ENCODE data around the gene KIAA1614.

Gene KIAA1614

GRCh38 chr1:180923021-180923841 lies 10.5 kb downstream of the KIAA1614 start:
- Histone ChIP-seq H3K9me3 (replicated peaks in 1 of 2; ENCODE audit: control insufficient read depth in 2 of 2, insufficient read depth in 1 of 2, low read depth in 1 of 2, low read length in 2 of 2) (peaks cover 0 to 6% of the 10 kb centered on the region in 2 donors), H2AFZ (ENCODE audit: low read length) (peak overlapping the region; percentile 67), H3K4me3 (ENCODE audit: low read length in 2 of 2) (no peak overlapping the region), H2AK5ac (ENCODE audit: low read depth, low read length) (no peak overlapping the region), H3K23ac (ENCODE audit: low read depth, low read length, poor library complexity) (no peak overlapping the region), H3K9ac (ENCODE audit: low read depth, low read length, poor library complexity) (peak overlapping the region; percentile 50), H3K18ac (ENCODE audit: low read length) (peak overlapping the region; percentile 96), H2BK120ac (ENCODE audit: low read depth, low read length) (peak overlapping the region; percentile 35), H4K8ac (ENCODE audit: low read depth, low read length) (no peak overlapping the region), H3K27me3 (ENCODE audit: control insufficient read depth in 3 of 3, insufficient read depth in 3 of 3, low read depth in 1 of 3, low read length in 3 of 3) (no peaks in the 10 kb centered on the region), H3K4me1 (ENCODE audit: control insufficient read depth in 2 of 2, insufficient read depth in 1 of 2, low read depth in 1 of 2, low read length in 2 of 2) (peaks cover 47 to 57% of the 10 kb centered on the region in 2 donors), H3K27ac (replicated peaks; ENCODE audit: low read length) (peak overlapping the region; percentile 92), H3K79me1 (ENCODE audit: low read depth, low read length) (no peaks in the 10 kb centered on the region), H3K14ac (ENCODE audit: low read length) (no peak overlapping the region), H3K36me3 (replicated peaks in 1 of 2; ENCODE audit: control insufficient read depth in 2 of 2, insufficient read depth in 2 of 2, low read length in 2 of 2) (no peaks in the 10 kb centered on the region), H2BK12ac (ENCODE audit: low read length) (peak overlapping the region; percentile 93), H3K4me2 (ENCODE audit: insufficient read depth, low read length, poor library complexity, severe bottlenecking) (peak overlapping the region; percentile 60), H3K4ac (ENCODE audit: low read length) (peak overlapping the region; percentile 30), H2BK5ac (ENCODE audit: low read length) (peak overlapping the region; percentile 93), H2BK15ac (ENCODE audit: low read length) (no peak overlapping the region), H4K91ac (ENCODE audit: low read depth, low read length, poor library complexity) (peak overlapping the region; percentile 86)
- WGBS, 2 donors (ENCODE audit: extremely low coverage in 2 of 2, insufficient read length in 2 of 2, insufficient replicate concordance in 1 of 2): no CpG with 5 or more reads among the region's 13 CpGs
- peak; percentile 89 for DNase-seq (ENCODE audit: low spot score)

GRCh38 chr1:180923887-180924286 lies 11.2 kb downstream of the KIAA1614 start:
- Histone ChIP-seq H3K4me2 (ENCODE audit: insufficient read depth, low read length, poor library complexity, severe bottlenecking) (peak overlapping the region; percentile 60), H3K27me3 (ENCODE audit: control insufficient read depth in 3 of 3, insufficient read depth in 3 of 3, low read depth in 1 of 3, low read length in 3 of 3) (no peaks in the 10 kb centered on the region), H2BK120ac (ENCODE audit: low read depth, low read length) (peak overlapping the region; percentile 35), H3K9ac (ENCODE audit: low read depth, low read length, poor library complexity) (no peak overlapping the region), H3K27ac (replicated peaks; ENCODE audit: low read length) (peak overlapping the region; percentile 92), H3K36me3 (replicated peaks in 1 of 2; ENCODE audit: control insufficient read depth in 2 of 2, insufficient read depth in 2 of 2, low read length in 2 of 2) (no peaks in the 10 kb centered on the region), H3K4ac (ENCODE audit: low read length) (no peak overlapping the region), H4K8ac (ENCODE audit: low read depth, low read length) (no peak overlapping the region), H2BK12ac (ENCODE audit: low read length) (peak overlapping the region; percentile 42), H2AFZ (ENCODE audit: low read length) (peak overlapping the region; percentile 67), H3K23ac (ENCODE audit: low read depth, low read length, poor library complexity) (no peak overlapping the region), H2AK5ac (ENCODE audit: low read depth, low read length) (peak overlapping the region; percentile 42), H2BK5ac (ENCODE audit: low read length) (peak overlapping the region; percentile 93), H3K9me3 (replicated peaks in 1 of 2; ENCODE audit: control insufficient read depth in 2 of 2, insufficient read depth in 1 of 2, low read depth in 1 of 2, low read length in 2 of 2) (peaks cover 0 to 5% of the 10 kb centered on the region in 2 donors), H3K4me3 (ENCODE audit: low read length in 2 of 2) (no peak overlapping the region), H3K4me1 (ENCODE audit: control insufficient read depth in 2 of 2, insufficient read depth in 1 of 2, low read depth in 1 of 2, low read length in 2 of 2) (peaks cover 50 to 59% of the 10 kb centered on the region in 2 donors), H3K14ac (ENCODE audit: low read length) (no peak overlapping the region), H2BK15ac (ENCODE audit: low read length) (no peak overlapping the region), H3K18ac (ENCODE audit: low read length) (peak overlapping the region; percentile 96), H4K91ac (ENCODE audit: low read depth, low read length, poor library complexity) (no peak overlapping the region), H3K79me1 (ENCODE audit: low read depth, low read length) (no peaks in the 10 kb centered on the region)
- no CpG with 5 or more reads among the region's 4 CpGs for WGBS, 2 donors (ENCODE audit: extremely low coverage in 2 of 2, insufficient read length in 2 of 2, insufficient replicate concordance in 1 of 2)
- DNase-seq (ENCODE audit: low spot score): no peak

GRCh38 chr1:180924939-180925338 lies 12.2 kb downstream of the KIAA1614 start:
- H3K27ac ChIP-seq (replicated peaks; ENCODE audit: low read length): no peak overlapping the region
- no peaks in the 10 kb centered on the region for H3K9me3 ChIP-seq (replicated peaks in 1 of 2; ENCODE audit: control insufficient read depth in 2 of 2, insufficient read depth in 1 of 2, low read depth in 1 of 2, low read length in 2 of 2)
- H3K4ac ChIP-seq (ENCODE audit: low read length): peak overlapping the region; percentile 69
- H2AFZ ChIP-seq (ENCODE audit: low read length): no peak overlapping the region
- peaks cover 0 to 4% of the 10 kb centered on the region in 2 donors for H3K36me3 ChIP-seq (replicated peaks in 1 of 2; ENCODE audit: control insufficient read depth in 2 of 2, insufficient read depth in 2 of 2, low read length in 2 of 2)
- no CpG with 5 or more reads among the region's 2 CpGs for WGBS, 2 donors (ENCODE audit: extremely low coverage in 2 of 2, insufficient read length in 2 of 2, insufficient replicate concordance in 1 of 2)
- H3K27me3 ChIP-seq (ENCODE audit: control insufficient read depth in 3 of 3, insufficient read depth in 3 of 3, low read depth in 1 of 3, low read length in 3 of 3): no peaks in the 10 kb centered on the region
- no peak overlapping the region for H3K23ac ChIP-seq (ENCODE audit: low read depth, low read length, poor library complexity)
- H3K79me1 ChIP-seq (ENCODE audit: low read depth, low read length): no peaks in the 10 kb centered on the region
- no peak overlapping the region for H2BK5ac ChIP-seq (ENCODE audit: low read length)
- no peak overlapping the region for H2AK5ac ChIP-seq (ENCODE audit: low read depth, low read length)
- no peak overlapping the region for H3K4me3 ChIP-seq (ENCODE audit: low read length in 2 of 2)
- H3K4me1 ChIP-seq (ENCODE audit: control insufficient read depth in 2 of 2, insufficient read depth in 1 of 2, low read depth in 1 of 2, low read length in 2 of 2): peaks cover 50 to 59% of the 10 kb centered on the region in 2 donors
- no peak overlapping the region for H3K4me2 ChIP-seq (ENCODE audit: insufficient read depth, low read length, poor library complexity, severe bottlenecking)
- H2BK12ac ChIP-seq (ENCODE audit: low read length): peak overlapping the region; percentile 25
- no peak overlapping the region for H2BK15ac ChIP-seq (ENCODE audit: low read length)
- DNase-seq (ENCODE audit: low spot score): no peak
- H4K8ac ChIP-seq (ENCODE audit: low read depth, low read length): no peak overlapping the region
- no peak overlapping the region for H3K9ac ChIP-seq (ENCODE audit: low read depth, low read length, poor library complexity)
- no peak overlapping the region for H2BK120ac ChIP-seq (ENCODE audit: low read depth, low read length)
- H4K91ac ChIP-seq (ENCODE audit: low read depth, low read length, poor library complexity): no peak overlapping the region
- H3K14ac ChIP-seq (ENCODE audit: low read length): peak overlapping the region; percentile 43
- H3K18ac ChIP-seq (ENCODE audit: low read length): peak overlapping the region; percentile 81

DNA sequence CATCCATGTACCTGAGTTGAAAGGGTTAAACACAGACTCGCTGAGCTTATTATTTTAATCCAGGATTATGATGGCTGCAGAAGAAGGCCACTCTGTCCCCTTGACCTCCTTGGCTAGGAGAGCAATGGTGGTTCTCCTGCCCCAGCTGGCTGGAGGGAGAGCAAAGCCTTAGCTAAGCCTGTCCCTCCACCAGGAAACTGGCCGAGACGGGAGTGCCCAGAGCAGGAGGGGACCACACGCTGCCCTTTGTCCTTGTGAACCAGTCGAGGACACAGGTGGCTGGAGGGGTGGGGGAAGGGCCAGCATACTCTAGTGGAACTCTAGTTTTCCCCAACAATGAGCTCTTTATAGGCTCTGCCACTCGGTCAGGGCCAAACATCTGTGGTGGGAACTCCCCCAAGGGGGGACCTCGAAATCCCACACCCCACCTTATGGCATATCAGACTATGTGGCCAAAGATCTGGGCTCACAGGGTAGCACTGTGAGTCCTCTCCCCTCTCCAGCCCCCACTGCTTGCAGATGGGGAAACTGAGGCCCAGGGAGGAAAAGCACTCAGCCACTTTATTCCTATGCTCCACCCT lies 12.9 kb downstream of the KIAA1614 start:
- H3K4me1 ChIP-seq (ENCODE audit: control insufficient read depth in 2 of 2, insufficient read depth in 1 of 2, low read depth in 1 of 2, low read length in 2 of 2): peaks cover 50 to 59% of the 10 kb centered on the region in 2 donors

More for the DNA sequence above, 12.9 kb downstream of the KIAA1614 start:
- H3K9me3 ChIP-seq (replicated peaks in 1 of 2; ENCODE audit: control insufficient read depth in 2 of 2, insufficient read depth in 1 of 2, low read depth in 1 of 2, low read length in 2 of 2): no peaks in the 10 kb centered on the region
- H3K4me3 ChIP-seq (ENCODE audit: low read length in 2 of 2): no peak overlapping the region
- no CpG with 5 or more reads among the region's 7 CpGs for WGBS, 2 donors (ENCODE audit: extremely low coverage in 2 of 2, insufficient read length in 2 of 2, insufficient replicate concordance in 1 of 2)
- H2AFZ ChIP-seq (ENCODE audit: low read length): peak overlapping the region; percentile 58
- H2BK5ac ChIP-seq (ENCODE audit: low read length): peak overlapping the region; percentile 84
- no peak overlapping the region for H3K14ac ChIP-seq (ENCODE audit: low read length)
- no peaks in the 10 kb centered on the region for H3K27me3 ChIP-seq (ENCODE audit: control insufficient read depth in 3 of 3, insufficient read depth in 3 of 3, low read depth in 1 of 3, low read length in 3 of 3)
- H2AK5ac ChIP-seq (ENCODE audit: low read depth, low read length): peak overlapping the region; percentile 93
- no peaks in the 10 kb centered on the region for H3K79me1 ChIP-seq (ENCODE audit: low read depth, low read length)
- H4K8ac ChIP-seq (ENCODE audit: low read depth, low read length): no peak overlapping the region
- H4K91ac ChIP-seq (ENCODE audit: low read depth, low read length, poor library complexity): no peak overlapping the region
- H3K36me3 ChIP-seq (replicated peaks in 1 of 2; ENCODE audit: control insufficient read depth in 2 of 2, insufficient read depth in 2 of 2, low read length in 2 of 2): peaks cover 0 to 4% of the 10 kb centered on the region in 2 donors
- no peak overlapping the region for H3K4me2 ChIP-seq (ENCODE audit: insufficient read depth, low read length, poor library complexity, severe bottlenecking)
- H3K4ac ChIP-seq (ENCODE audit: low read length): no peak overlapping the region
- peak overlapping the region; percentile 32 for H3K18ac ChIP-seq (ENCODE audit: low read length)
- H3K27ac ChIP-seq (replicated peaks; ENCODE audit: low read length): peak overlapping the region; percentile 44
- H2BK12ac ChIP-seq (ENCODE audit: low read length): no peak overlapping the region
- no peak overlapping the region for H2BK120ac ChIP-seq (ENCODE audit: low read depth, low read length)
- no peak overlapping the region for H2BK15ac ChIP-seq (ENCODE audit: low read length)
- no peak overlapping the region for H3K23ac ChIP-seq (ENCODE audit: low read depth, low read length, poor library complexity)
- no peak overlapping the region for H3K9ac ChIP-seq (ENCODE audit: low read depth, low read length, poor library complexity)
- no peak for DNase-seq (ENCODE audit: low spot score)

All from neuronal stem cell (in vitro differentiated cells).